GM12892 (cell line): ENCODE data around the gene STX18.

Experiments used
- POLR2A ChIP-seq: IDR thresholded peaks from 2 replicates; pipeline ENCODE4 v1.6.1; 2011; ENCODE audit warnings: low read depth, low read length, control low read depth
- POLR2AphosphoS5 ChIP-seq: IDR thresholded peaks from 2 replicates; pipeline ENCODE4 v1.6.1; 2011; ENCODE audit warnings: low read depth, low read length, control low read depth

DNA sequence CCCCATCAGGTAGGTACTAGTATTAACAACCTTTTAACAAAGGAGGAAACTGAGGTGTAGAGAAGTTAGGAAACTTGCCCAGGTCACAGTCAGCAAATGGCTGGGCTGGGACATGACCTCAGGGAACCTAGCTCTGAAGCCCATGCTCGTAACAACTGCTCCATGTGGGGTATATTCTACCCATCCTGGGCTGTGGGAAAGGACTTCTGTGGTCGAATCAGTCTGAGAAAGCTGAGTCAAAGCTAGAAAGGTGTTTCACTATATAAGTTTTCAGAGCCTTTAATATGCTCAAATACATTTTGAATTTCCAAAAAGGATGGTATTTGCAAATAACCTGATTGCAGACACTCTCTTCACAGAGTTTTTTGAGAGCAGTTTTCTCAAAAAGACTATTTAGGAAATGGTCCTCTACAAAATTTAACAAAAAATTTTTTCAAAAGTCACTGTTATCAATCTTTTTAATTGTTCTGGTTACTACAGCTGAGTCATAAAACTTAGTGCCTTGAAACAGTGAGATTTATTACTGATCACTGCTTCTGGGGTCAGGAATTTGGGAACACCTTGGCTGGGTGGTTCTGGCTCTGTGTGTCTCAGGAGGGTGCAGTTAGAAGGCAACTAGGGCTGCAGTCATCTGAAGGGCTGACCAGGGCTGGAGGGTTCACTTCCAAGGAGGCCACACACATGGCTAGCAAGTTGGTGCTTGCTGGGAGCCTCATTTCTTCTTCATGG is 101.4 kb downstream of the STX18 start:
- TF ChIP-seq POLR2A (no peak), POLR2AphosphoS5 (no peak)
